H1 (cell line): ENCODE measurements around the gene ARL2. TPM values are rescaled to one million over a fixed set of nuclear protein-coding genes. Genes with fewer than 3 reads are reported as not detected.

Experiments used
- CTCF ChIA-PET: fragments of 300-600 bp; sonication (Branson Sonifier 250); formaldehyde crosslinking; loops from one replicate; lab custom pipeline; 2021; ENCODE audit not compliant: partially characterized antibody; lab: Charles Lee
- POLR2A ChIA-PET: fragments of 300-600 bp; sonication (Branson Sonifier 250); formaldehyde crosslinking; loops from one replicate; lab custom pipeline; 2021; ENCODE audit warnings: inconsistent platforms; ENCODE audit not compliant: partially characterized antibody; lab: Charles Lee
- DNase-seq, 2 experiments: peaks; one replicate each; pipeline versions ENCODE4 v3.0.0 to v3.0.0-alpha.2; 2010 to 2022; ENCODE audit warnings: low spot score in 2 of 2, low read depth in 1 of 2, mixed read lengths in 1 of 2
- FAIRE-seq: peaks from 2 replicates; lab custom pipeline; 2011; peaks lifted over from hg19 to GRCh38; lab: Jason Lieb, UNC
- H2AFZ ChIP-seq: 2 replicates; pipeline ENCODE4 v1.8.1; 2012; ENCODE audit warnings: low read length, inconsistent platforms
- H2AK5ac ChIP-seq: 2 replicates; pipeline ENCODE4 v1.6.1; 2013; ENCODE audit warnings: low read depth, low read length
- H2BK120ac ChIP-seq: replicated peaks from 2 replicates; pipeline ENCODE3; 2013; ENCODE audit warnings: low read depth, low read length, inconsistent platforms
- H2BK12ac ChIP-seq: 2 replicates; pipeline ENCODE4 v1.6.1; 2013; ENCODE audit warnings: low read depth, low read length
- H2BK15ac ChIP-seq: 2 replicates; pipeline ENCODE4 v1.6.1; 2013; ENCODE audit warnings: low read length
- H2BK20ac ChIP-seq: 2 replicates; pipeline ENCODE4 v1.6.1; 2013; ENCODE audit warnings: low read length
- H2BK5ac ChIP-seq: 2 replicates; pipeline ENCODE4 v1.6.1; 2013; ENCODE audit warnings: low read depth, low read length
- H3K14ac ChIP-seq: 2 replicates; pipeline ENCODE4 v1.6.1; 2013; ENCODE audit warnings: inconsistent platforms; ENCODE audit not compliant: insufficient read length
- H3K18ac ChIP-seq: 2 replicates; pipeline ENCODE4 v1.6.1; 2013; ENCODE audit warnings: low read length; ENCODE audit errors: extremely low read depth
- H3K23ac ChIP-seq: 2 replicates; pipeline ENCODE4 v1.6.1; 2013; ENCODE audit warnings: inconsistent platforms; ENCODE audit not compliant: insufficient read length
- H3K23me2 ChIP-seq: 2 replicates; pipeline ENCODE4 v1.6.1; 2013; ENCODE audit warnings: low read depth, low read length
- H3K27ac ChIP-seq: 2 replicates; pipeline ENCODE4 v1.6.1; 2011; ENCODE audit warnings: low read depth, low read length, inconsistent platforms
- H3K27me3 ChIP-seq, 4 experiments: replicated peaks in 1 of 4; 1 replicate in 1 of 4; 2 replicates in 3 of 4; pipeline versions ENCODE4 v1.6.1 to v1.8.1; 2011 to 2013; ENCODE audit warnings: low read length in 3 of 4, mild to moderate bottlenecking in 3 of 4, inconsistent platforms in 2 of 4, mixed read lengths in 2 of 4, moderate library complexity in 1 of 4; ENCODE audit not compliant: control insufficient read depth in 3 of 4, insufficient read depth in 3 of 4; ENCODE audit errors: extremely low read depth in 1 of 4
- H3K36me3 ChIP-seq, 4 experiments: 2 replicates each; pipeline versions ENCODE4 v1.6.1 to v1.8.1; 2011 to 2013; ENCODE audit warnings: mild to moderate bottlenecking in 4 of 4, low read length in 3 of 4, moderate library complexity in 2 of 4, control low read depth in 1 of 4, inconsistent platforms in 1 of 4; ENCODE audit not compliant: insufficient read depth in 4 of 4, control insufficient read depth in 2 of 4
- H3K4ac ChIP-seq: replicated peaks from 2 replicates; pipeline ENCODE3; 2013; ENCODE audit warnings: low read length, low read depth, mixed read lengths, inconsistent platforms; ENCODE audit not compliant: insufficient read length
- H3K4me1 ChIP-seq, 4 experiments: replicated peaks in 1 of 4; 1 replicate in 1 of 4; 2 replicates in 3 of 4; pipeline versions ENCODE4 v1.6.1 to v1.8.1; 2011 to 2013; ENCODE audit warnings: low read length in 3 of 4, inconsistent platforms in 2 of 4, mixed read lengths in 1 of 4; ENCODE audit not compliant: insufficient read depth in 4 of 4, control insufficient read depth in 3 of 4
- H3K4me2 ChIP-seq, 2 experiments: 2 replicates each; pipeline versions ENCODE4 v1.6.1 to v1.8.1; 2011 to 2013; ENCODE audit warnings: low read depth in 2 of 2, low read length in 2 of 2, control low read depth in 1 of 2, inconsistent platforms in 1 of 2, mild to moderate bottlenecking in 1 of 2; ENCODE audit not compliant: insufficient read depth in 1 of 2
- H3K4me3 ChIP-seq, 4 experiments: fragments of 200-600, 300-600 bp in 1 of 4; sonication (generic), shearing (Covaris generic), sonication (Bioruptor Twin) in 1 of 4; 2 replicates each; pipeline versions ENCODE4 v1.5.1 to v1.8.1; 2011 to 2016; ENCODE audit warnings: low read length in 4 of 4, low read depth in 3 of 4, control low read depth in 2 of 4, inconsistent platforms in 2 of 4, mild to moderate bottlenecking in 2 of 4, mixed read lengths in 1 of 4, moderate library complexity in 1 of 4; ENCODE audit not compliant: insufficient read depth in 2 of 4; ENCODE audit errors: extremely low read depth in 1 of 4
- H3K56ac ChIP-seq: replicated peaks from 2 replicates; pipeline ENCODE3; 2013; ENCODE audit warnings: low read depth, mild to moderate bottlenecking, mixed read lengths, low read length, inconsistent platforms; ENCODE audit not compliant: insufficient read length
- H3K79me1 ChIP-seq: 2 replicates; pipeline ENCODE4 v1.6.1; 2013; ENCODE audit warnings: low read depth, low read length, control low read depth
- H3K79me2 ChIP-seq, 2 experiments: 2 replicates each; pipeline versions ENCODE4 v1.6.1 to v1.8.1; 2012 to 2013; ENCODE audit warnings: low read length in 2 of 2, mild to moderate bottlenecking in 2 of 2, inconsistent platforms in 1 of 2; ENCODE audit not compliant: insufficient read depth in 2 of 2, control insufficient read depth in 1 of 2
- H3K9ac ChIP-seq, 4 experiments: replicated peaks in 1 of 4; 1 replicate in 1 of 4; 2 replicates in 3 of 4; pipeline versions ENCODE4 v1.6.1 to v1.8.1; 2011 to 2013; ENCODE audit warnings: low read depth in 3 of 4, low read length in 3 of 4, control low read depth in 2 of 4, mild to moderate bottlenecking in 2 of 4, moderate library complexity in 2 of 4, inconsistent platforms in 1 of 4; ENCODE audit errors: extremely low read depth in 1 of 4
- H3K9me3 ChIP-seq, 2 experiments: 2 replicates each; pipeline versions ENCODE4 v1.6.1 to v1.8.1; 2012 to 2013; ENCODE audit warnings: mild to moderate bottlenecking in 2 of 2, moderate library complexity in 2 of 2, control low read depth in 1 of 2, inconsistent platforms in 1 of 2, low read depth in 1 of 2, low read length in 1 of 2, mixed read lengths in 1 of 2; ENCODE audit not compliant: insufficient read depth in 2 of 2
- H4K20me1 ChIP-seq, 2 experiments: replicated peaks in 1 of 2; 2 replicates each; pipeline versions ENCODE3 to v1.8.1; 2011 to 2013; ENCODE audit warnings: inconsistent platforms in 2 of 2, low read length in 2 of 2, mild to moderate bottlenecking in 1 of 2; ENCODE audit not compliant: insufficient read depth in 2 of 2, control insufficient read depth in 1 of 2
- H4K5ac ChIP-seq: 2 replicates; pipeline ENCODE4 v1.6.1; 2013; ENCODE audit warnings: low read length, low read depth, mixed read lengths, inconsistent platforms; ENCODE audit not compliant: insufficient read length
- H4K8ac ChIP-seq: 2 replicates; pipeline ENCODE4 v1.8.0; 2013; ENCODE audit warnings: mild to moderate bottlenecking, moderate library complexity, low read length, inconsistent platforms; ENCODE audit not compliant: insufficient read depth; ENCODE audit errors: extremely low read depth
- H4K91ac ChIP-seq: replicated peaks from 2 replicates; pipeline ENCODE3; 2013; ENCODE audit warnings: low read length, mixed read lengths, inconsistent platforms; ENCODE audit not compliant: insufficient read length
- CREB1 ChIP-seq: IDR thresholded peaks from 2 replicates; pipeline ENCODE4 v1.6.1; 2012; ENCODE audit warnings: inconsistent platforms
- EGR1 ChIP-seq: IDR thresholded peaks from 2 replicates; pipeline ENCODE4 v1.6.1; 2011; ENCODE audit warnings: low read depth, low read length, borderline replicate concordance
- EP300 ChIP-seq, 2 experiments: IDR thresholded peaks; 1 replicate in 1 of 2; 2 replicates in 1 of 2; pipeline ENCODE4 v1.6.1; 2011 to 2012; ENCODE audit warnings: low read depth in 2 of 2, low read length in 2 of 2, mild to moderate bottlenecking in 2 of 2, borderline replicate concordance in 1 of 2, inconsistent platforms in 1 of 2, moderate library complexity in 1 of 2
- KDM1A ChIP-seq: fragments of 200-600, 300-600 bp; sonication (generic); IDR thresholded peaks from 2 replicates; pipeline ENCODE4 v1.7.1; 2016; ENCODE audit warnings: mild to moderate bottlenecking, low read length, borderline replicate concordance
- KDM4A ChIP-seq: IDR thresholded peaks from one replicate; pipeline ENCODE4 v1.7.1; 2012; ENCODE audit warnings: low read depth, mild to moderate bottlenecking, moderate library complexity, low read length, inconsistent platforms; ENCODE audit not compliant: severe bottlenecking
- KDM5A ChIP-seq: fragments of 200-600 bp; IDR thresholded peaks from 2 replicates; pipeline ENCODE4 v1.7.1; 2012; ENCODE audit warnings: mild to moderate bottlenecking, low read length, inconsistent platforms, mixed read lengths
- RBBP5 ChIP-seq: IDR thresholded peaks from 2 replicates; pipeline ENCODE4 v1.7.1; 2012; ENCODE audit warnings: low read depth, mild to moderate bottlenecking, inconsistent platforms, low read length, moderate library complexity, borderline replicate concordance
- RNF2 ChIP-seq: fragments of 200-900, 300-1000 bp; sonication (generic); IDR thresholded peaks from 2 replicates; pipeline ENCODE4 v1.7.1; 2016; ENCODE audit warnings: borderline replicate concordance, low read depth, mild to moderate bottlenecking, antibody characterized with exemption, low read length; ENCODE audit not compliant: poor library complexity, severe bottlenecking; ENCODE audit errors: missing control alignments
- RXRA ChIP-seq: IDR thresholded peaks from 2 replicates; pipeline ENCODE4 v1.6.1; 2011; ENCODE audit warnings: low read depth, mild to moderate bottlenecking, low read length, moderate library complexity; ENCODE audit not compliant: insufficient read depth
- WGBS, 2 experiments: shearing (Covaris generic) in 1 of 2; methylation state at CpG; one replicate each; pipeline versions ENCODE4 v1.1.6 to v1.1.7; 2013 to 2015; ENCODE audit warnings: low lambda C conversion rate in 2 of 2, mixed read lengths in 2 of 2, inconsistent platforms in 1 of 2, low coverage in 1 of 2, missing lambda C conversion rate in 1 of 2; ENCODE audit not compliant: insufficient replicate concordance in 2 of 2, insufficient coverage in 1 of 2, insufficient read length in 1 of 2; ENCODE audit errors: extremely low coverage in 1 of 2, missing lambda C conversion rate in 1 of 2; 5-methylcytosine and 5-hydroxymethylcytosine counted together
- polyA plus RNA-seq, 7 experiments: library from polyadenylated mRNA; depleted of rRNA in 3 of 7; stranded (reverse) in 5 of 7; unstranded in 2 of 7; fragments of >200 nt in 5 of 7; fragments of 200-250 nt in 2 of 7; gene quantifications; 1 replicate in 5 of 7; 2 replicates in 1 of 7; 4 replicates in 1 of 7; pipeline versions ENCODE4 v1.2.1 to v1.2.3, GENCODE V29; 2011 to 2013; ENCODE audit warnings: missing spikeins in 2 of 7, mixed read lengths in 2 of 7
- total RNA-seq: library from RNA; stranded (reverse); fragmentation: NEBNext Ultra II Directional; extraction: Animal tissue kit (Norgen Biotek cat#: 25700); gene quantifications from 2 replicates; pipeline ENCODE4 v1.2.1, GENCODE V29; 2021
- TF ChIP-seq, protein P1 (sequence below): IDR thresholded peaks from 2 replicates; pipeline ENCODE4 v1.6.1; 2011; ENCODE audit warnings: low read length, improper control_type of control experiment
- TF ChIP-seq, protein P2 (sequence below): IDR thresholded peaks from 2 replicates; pipeline ENCODE4 v1.6.1; 2011; ENCODE audit warnings: low read depth, mild to moderate bottlenecking, low read length; ENCODE audit not compliant: insufficient read depth

Gene ARL2
- total and polyA plus RNA-seq, 2 of the 8 experiments (the other 6 are each of a cell fraction or from before 2014, with no cell fraction given), result 186 to 535 TPM

DNA sequence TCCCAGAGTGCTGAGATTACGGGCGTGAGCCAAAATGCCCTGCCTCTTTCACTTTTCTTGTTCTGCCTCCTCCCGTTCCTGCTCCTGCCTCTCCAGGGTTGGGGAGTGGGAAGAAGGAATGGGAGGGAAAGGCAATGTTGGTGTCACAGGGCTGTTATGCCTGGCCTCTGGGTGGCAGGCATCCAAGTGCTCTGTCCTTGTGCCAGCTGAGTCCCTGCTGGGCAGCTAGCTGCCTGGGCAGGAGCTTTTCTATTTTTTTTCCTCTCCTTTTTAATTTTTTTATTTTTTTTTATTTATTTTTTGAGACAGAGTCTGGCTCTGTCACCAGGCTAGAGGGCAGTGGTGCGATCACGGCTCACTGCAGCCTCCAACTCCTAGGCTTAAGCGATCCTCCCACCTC, 23.0 kb downstream of the ARL2 start:
- no peak overlapping the region for H4K91ac ChIP-seq
- H3K27me3 ChIP-seq, result no peaks in the 10 kb centered on the region
- no peak overlapping the region for H2BK120ac ChIP-seq
- no peak overlapping the region for H2BK15ac ChIP-seq
- CTCF ChIA-PET, result interaction anchor here (0.6 to 2.1 kb wide), 6 partner anchors 9 to 149 kb away, joined by 3 to 8 read pairs (median 4); no protein-coding TSS in a partner anchor
- H3K14ac ChIP-seq, result no peak overlapping the region
- H2BK5ac ChIP-seq, result no peak overlapping the region
- H3K18ac ChIP-seq, result no peak overlapping the region; the same call in 1 of the 2 replicates
- H2BK20ac ChIP-seq, result no peak overlapping the region
- H2AK5ac ChIP-seq, result no peak overlapping the region
- H3K4me3 ChIP-seq, result no peak overlapping the region
- no peaks in the 10 kb centered on the region for H3K79me1 ChIP-seq
- no peaks in the 10 kb centered on the region; a peak in 2 of 8 replicates for H3K36me3 ChIP-seq
- no peaks in the 10 kb centered on the region for H3K9me3 ChIP-seq
- DNase-seq, result no peak
- H3K9ac ChIP-seq, result no peak overlapping the region
- no peak overlapping the region for H2BK12ac ChIP-seq
- no peak overlapping the region for H3K27ac ChIP-seq
- no peaks in the 10 kb centered on the region for H4K20me1 ChIP-seq
- no peaks in the 10 kb centered on the region; the same call in 1 of the 2 replicates for H3K23me2 ChIP-seq
- H4K5ac ChIP-seq, result no peak overlapping the region
- no peak overlapping the region for H2AFZ ChIP-seq
- H3K4me2 ChIP-seq, result no peak overlapping the region
- peaks cover 0 to 3% of the 10 kb centered on the region in 2 experiments; a peak in 1 of 4 replicates for H3K79me2 ChIP-seq
- 88% methylated on average over 6 of the region's 6 CpGs; no CpG with 5 or more reads in 1 of the 2 experiments for WGBS, 2 experiments
- POLR2A ChIA-PET, result interaction anchor here (1.9 kb wide), 1 partner anchor 11 kb away, joined by 5 read pairs; no protein-coding TSS in a partner anchor
- no peak overlapping the region for H3K4ac ChIP-seq
- FAIRE-seq, result no peak
- H3K4me1 ChIP-seq, result no peaks in the 10 kb centered on the region; a peak in 1 of 7 replicates
- no peak overlapping the region for H3K56ac ChIP-seq
- no peak overlapping the region for H4K8ac ChIP-seq
- no peak overlapping the region for H3K23ac ChIP-seq
- TF ChIP-seq EP300 (IDR thresholded peaks at IDR 0.05; ENCODE audit: borderline replicate concordance in 1 of 2, low read depth in 2 of 2, low read length in 2 of 2), result no peak
- no peak for TF ChIP-seq RNF2
- TF ChIP-seq KDM4A, result no peak
- TF ChIP-seq RBBP5, result no peak
- TF ChIP-seq RXRA, result no peak
- no peak for TF ChIP-seq KDM5A
- no peak for TF ChIP-seq CREB1
- TF ChIP-seq KDM1A, result no peak
- TF ChIP-seq, protein P1, sequence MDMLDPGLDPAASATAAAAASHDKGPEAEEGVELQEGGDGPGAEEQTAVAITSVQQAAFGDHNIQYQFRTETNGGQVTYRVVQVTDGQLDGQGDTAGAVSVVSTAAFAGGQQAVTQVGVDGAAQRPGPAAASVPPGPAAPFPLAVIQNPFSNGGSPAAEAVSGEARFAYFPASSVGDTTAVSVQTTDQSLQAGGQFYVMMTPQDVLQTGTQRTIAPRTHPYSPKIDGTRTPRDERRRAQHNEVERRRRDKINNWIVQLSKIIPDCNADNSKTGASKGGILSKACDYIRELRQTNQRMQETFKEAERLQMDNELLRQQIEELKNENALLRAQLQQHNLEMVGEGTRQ, result no peak
- TF ChIP-seq, protein P2, sequence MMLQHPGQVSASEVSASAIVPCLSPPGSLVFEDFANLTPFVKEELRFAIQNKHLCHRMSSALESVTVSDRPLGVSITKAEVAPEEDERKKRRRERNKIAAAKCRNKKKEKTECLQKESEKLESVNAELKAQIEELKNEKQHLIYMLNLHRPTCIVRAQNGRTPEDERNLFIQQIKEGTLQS, result no peak
- no peak for TF ChIP-seq EGR1
